K562 (cell line): ENCODE measurements around the gene AMMECR1. TPM values are rescaled to one million over a fixed set of nuclear protein-coding genes. Genes with fewer than 3 reads are reported as not detected.

Experiments used
- CEBPG ChIP-seq, 3 experiments: fragments of 200-800 bp in 1 of 3; sonication (Bioruptor generic) in 1 of 3; sonication (generic) in 1 of 3; formaldehyde crosslinking in 1 of 3; IDR thresholded peaks in 2 of 3; conservative IDR thresholded peaks in 1 of 3; 2 replicates each; pipeline versions ENCODE4 v1.6.1 to v1.8.0; 2016 to 2022; ENCODE audit warnings: missing compliant biosample characterization in 2 of 3, missing genetic modification characterization in 2 of 3, mild to moderate bottlenecking in 1 of 3, missing genetic modification reagents in 1 of 3
- DMBX1 ChIP-seq: fragments of 250-450 bp; sonication (Bioruptor Pico); IDR thresholded peaks from 2 replicates; pipeline ENCODE4 v1.8.0; 2022; ENCODE audit warnings: inconsistent platforms, mild to moderate bottlenecking, moderate library complexity, borderline replicate concordance
- DPF2 ChIP-seq: fragments of 450-650 bp; IDR thresholded peaks from 2 replicates; pipeline ENCODE4 v1.6.1; 2016
- EP300 ChIP-seq: IDR thresholded peaks from 2 replicates; pipeline ENCODE4 v1.6.1; 2012; ENCODE audit warnings: low read length, improper control_type of control experiment
- EZH2 ChIP-seq: IDR thresholded peaks from 2 replicates; pipeline ENCODE4 v1.6.1; 2012; ENCODE audit warnings: low read depth, mild to moderate bottlenecking, inconsistent platforms, low read length, borderline replicate concordance
- FOXK1 ChIP-seq: sonication (generic); formaldehyde crosslinking; IDR thresholded peaks from 2 replicates; pipeline ENCODE4 v1.8.0; 2022; ENCODE audit warnings: missing genetic modification reagents, mild to moderate bottlenecking, borderline replicate concordance
- GATAD2A ChIP-seq: fragments of 450-650 bp; IDR thresholded peaks from 2 replicates; pipeline ENCODE4 v1.6.1; 2017
- JUND ChIP-seq, 2 experiments: IDR thresholded peaks; 2 replicates in 1 of 2; 3 replicates in 1 of 2; pipeline ENCODE4 v1.6.1; 2011; ENCODE audit warnings: borderline replicate concordance in 2 of 2, low read depth in 2 of 2, low read length in 2 of 2, improper control_type of control experiment in 1 of 2, missing biosample characterization in 1 of 2, missing genetic modification characterization in 1 of 2, missing genetic modification reagents in 1 of 2
- KDM4B ChIP-seq, 2 experiments: fragments of 450-650 bp in 1 of 2; sonication (generic) in 1 of 2; IDR thresholded peaks; 2 replicates each; pipeline ENCODE4 v1.6.1; 2016 to 2017; ENCODE audit warnings: borderline replicate concordance in 2 of 2, antibody characterized with exemption in 1 of 2, low read depth in 1 of 2, mild to moderate bottlenecking in 1 of 2
- MAFG ChIP-seq: fragments of 450-650 bp; conservative IDR thresholded peaks from 2 replicates; pipeline ENCODE4 v1.6.1; 2016; ENCODE audit warnings: missing genetic modification characterization, missing compliant biosample characterization
- MAZ ChIP-seq, 2 experiments: fragments of 450-650 bp in 1 of 2; sonication (generic) in 1 of 2; formaldehyde crosslinking; IDR thresholded peaks in 1 of 2; conservative IDR thresholded peaks in 1 of 2; 2 replicates each; pipeline versions ENCODE4 v1.4.0 to v1.5.0; 2020; ENCODE audit warnings: mild to moderate bottlenecking in 1 of 2, missing genetic modification reagents in 1 of 2
- MEF2D ChIP-seq: conservative IDR thresholded peaks from 2 replicates; pipeline ENCODE4 v1.6.1; 2016; ENCODE audit warnings: low read depth, missing genetic modification characterization, missing compliant biosample characterization
- NEUROD1 ChIP-seq: fragments of 150-350 bp; IDR thresholded peaks from 2 replicates; pipeline ENCODE4 v1.6.1; 2014; ENCODE audit warnings: borderline replicate concordance, low read length, low read depth; ENCODE audit not compliant: partially characterized antibody
- NFATC3 ChIP-seq: fragments of 450-650 bp; IDR thresholded peaks from 2 replicates; pipeline ENCODE4 v1.6.1; 2017; ENCODE audit warnings: mild to moderate bottlenecking
- NFE2 ChIP-seq: IDR thresholded peaks from 2 replicates; pipeline ENCODE4 v1.6.1; 2014; ENCODE audit warnings: antibody characterized with exemption, low read depth
- NR2C1 ChIP-seq, 2 experiments: fragments of 450-650 bp; IDR thresholded peaks; 2 replicates each; pipeline ENCODE4 v1.6.1; 2017; ENCODE audit warnings: mild to moderate bottlenecking in 2 of 2, antibody characterized with exemption in 1 of 2, inconsistent platforms in 1 of 2, missing compliant biosample characterization in 1 of 2, missing genetic modification characterization in 1 of 2
- PHF21A ChIP-seq: fragments of 450-650 bp; IDR thresholded peaks from 2 replicates; pipeline ENCODE4 v1.6.1; 2017; ENCODE audit warnings: low read depth, borderline replicate concordance
- RAD21 ChIP-seq, 2 experiments: fragments of 250-450 bp in 1 of 2; fragments of 450-650 bp in 1 of 2; sonication (Bioruptor Pico) in 1 of 2; formaldehyde crosslinking in 1 of 2; IDR thresholded peaks in 1 of 2; conservative IDR thresholded peaks in 1 of 2; 2 replicates each; pipeline versions ENCODE4 v1.4.0 to v1.8.0; 2020 to 2022; ENCODE audit warnings: mild to moderate bottlenecking in 2 of 2, moderate library complexity in 1 of 2
- RAD51 ChIP-seq: fragments of 450-650 bp; IDR thresholded peaks from 2 replicates; pipeline ENCODE4 v1.7.1; 2016; ENCODE audit warnings: low read depth, mild to moderate bottlenecking, borderline replicate concordance
- SAP30 ChIP-seq: fragments of 200-600 bp; sonication (generic); IDR thresholded peaks from 2 replicates; pipeline ENCODE4 v1.6.1; 2012; ENCODE audit warnings: borderline replicate concordance, low read depth, mild to moderate bottlenecking, moderate library complexity, low read length, control low read depth, inconsistent platforms; ENCODE audit not compliant: insufficient read depth, poor library complexity, severe bottlenecking
- SETDB1 ChIP-seq: IDR thresholded peaks from one replicate; pipeline ENCODE4 v1.6.1; 2012; ENCODE audit warnings: low read length, control low read depth, inconsistent platforms
- SMAD4 ChIP-seq: fragments of 250-450 bp; sonication (Bioruptor Pico); conservative IDR thresholded peaks from 2 replicates; pipeline ENCODE4 v1.8.0; 2021; ENCODE audit warnings: inconsistent platforms, mild to moderate bottlenecking, moderate library complexity
- TBL1XR1 ChIP-seq, 2 experiments: IDR thresholded peaks; 2 replicates each; pipeline ENCODE4 v1.6.1; 2012; ENCODE audit warnings: improper control_type of control experiment in 2 of 2, low read length in 2 of 2, mild to moderate bottlenecking in 1 of 2
- TBP ChIP-seq: optimal IDR thresholded peaks from 2 replicates; pipeline ENCODE3; 2011; ENCODE audit warnings: low read depth, low read length, improper control_type of control experiment
- ZC3H8 ChIP-seq: fragments of 450-650 bp; IDR thresholded peaks from 2 replicates; pipeline ENCODE4 v1.6.1; 2017
- ZNF184 ChIP-seq: sonication (generic); formaldehyde crosslinking; IDR thresholded peaks from 2 replicates; pipeline ENCODE4 v1.5.0; 2020; ENCODE audit warnings: missing genetic modification reagents
- ZNF830 ChIP-seq: fragments of 250-450 bp; sonication (Bioruptor Pico); IDR thresholded peaks from 2 replicates; pipeline ENCODE4 v1.5.0; 2021; ENCODE audit warnings: mild to moderate bottlenecking
- polyA plus RNA-seq, 8 experiments: library from polyadenylated mRNA; depleted of rRNA in 4 of 8; stranded (reverse) in 5 of 8; unstranded in 3 of 8; fragments of >200 nt; fragmentation: Nextera tagmentation in 2 of 8; fragmentation: Illumina TruSeq in 1 of 8; extraction: Ambion mirVana in 2 of 8; extraction: Trizol in 1 of 8; gene quantifications; 2 replicates each; pipeline versions ENCODE4 v1.2.1 to v1.2.3, GENCODE V29; 2011 to 2014; ENCODE audit warnings: inconsistent platforms in 1 of 8, missing spikeins in 1 of 8
- total RNA-seq, 7 experiments: library from RNA; depleted of rRNA in 6 of 7; stranded (reverse); fragments of >200 nt in 6 of 7; fragmentation: Illumina TruSeq in 2 of 7; extraction: Trizol in 2 of 7; gene quantifications; 2 replicates each; pipeline versions ENCODE4 v1.2.1 to v1.2.3, GENCODE V29; 2011 to 2021; ENCODE audit warnings: low replicate concordance in 1 of 7
- TF ChIP-seq, protein P1 (sequence below), 2 experiments: fragments of 450-650 bp in 1 of 2; sonication (generic) in 1 of 2; formaldehyde crosslinking in 1 of 2; IDR thresholded peaks in 1 of 2; conservative IDR thresholded peaks in 1 of 2; 2 replicates each; pipeline versions ENCODE4 v1.6.1 to v1.8.1; 2016 to 2023; ENCODE audit warnings: mild to moderate bottlenecking in 2 of 2, moderate library complexity in 2 of 2, inconsistent platforms in 1 of 2, missing genetic modification reagents in 1 of 2
- TF ChIP-seq, protein P2 (sequence below): fragments of 250-450 bp; sonication (Bioruptor Pico); IDR thresholded peaks from 2 replicates; pipeline ENCODE4 v1.9.0; 2021; ENCODE audit warnings: mild to moderate bottlenecking

Gene AMMECR1
- total and polyA plus RNA-seq, 9 of the 15 experiments (the other 6 are each of a cell fraction or from before 2014, with no cell fraction given) = 13.9 to 36.7 (median 23.6) TPM

DNA sequence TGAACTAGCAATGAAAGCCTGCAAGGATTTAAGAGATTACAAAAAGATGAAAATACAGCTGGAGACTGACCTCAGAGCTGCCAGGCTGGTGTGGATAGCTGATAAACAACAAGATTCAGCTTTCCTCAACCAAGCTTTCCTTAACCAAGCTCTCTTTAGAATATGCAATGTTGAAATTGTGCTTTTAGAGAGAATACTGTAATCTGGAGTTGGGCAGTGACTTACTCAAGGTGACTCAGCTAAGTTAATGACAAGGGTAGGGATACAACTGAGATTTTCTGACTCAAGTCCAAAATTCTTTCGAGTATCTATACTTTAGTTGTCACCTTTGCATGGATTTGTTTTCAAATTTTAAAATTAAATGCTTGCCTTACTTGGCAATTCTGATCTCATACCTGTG lies 98.0 kb downstream of the AMMECR1 start (continued):
- TF ChIP-seq SETDB1 (no peak), TBP (no peak), FOXK1 (CRISPR knock-in tag) (no peak), SAP30 (no peak), NFATC3 (no peak), NFE2 (peak; percentile 68), GATAD2A (no peak), EZH2 (no peak), NR2C1 (IDR thresholded peaks at IDR 0.05) (no peak), NR2C1 (tag; IDR thresholded peaks at IDR 0.05) (no peak), SMAD4 (no peak), NEUROD1 (no peak), ZNF184 (CRISPR knock-in tag) (no peak), TBL1XR1 (IDR thresholded peaks at IDR 0.05; ENCODE audit: low read length in 2 of 2) (no peak), JUND (IDR thresholded peaks at IDR 0.05; ENCODE audit: borderline replicate concordance, low read depth, low read length) (peak; percentile 16; the same call in 1 of the 2 replicates), JUND (tag; IDR thresholded peaks at IDR 0.05; ENCODE audit: borderline replicate concordance, low read depth, low read length) (no peak), ZNF830 (no peak), KDM4B (IDR thresholded peaks at IDR 0.05; ENCODE audit: borderline replicate concordance in 2 of 2, low read depth in 1 of 2) (no peak), MAZ (CRISPR knock-in tag; conservative IDR thresholded peaks at IDR 0.05 in 1 of 2, IDR thresholded peaks at IDR 0.05 in 1 of 2) (no peak), DPF2 (no peak), EP300 (no peak), ZC3H8 (no peak), PHF21A (peak; percentile 49; the same call in 1 of the 2 replicates), DMBX1 (CRISPR knock-in tag) (no peak), RAD21 (CRISPR knock-in tag; conservative IDR thresholded peaks at IDR 0.05 in 1 of 2, IDR thresholded peaks at IDR 0.05 in 1 of 2) (no peak), RAD51 (no peak), MEF2D (tag) (no peak), CEBPG (CRISPR knock-in tag; IDR thresholded peaks at IDR 0.05) (no peak), CEBPG (tag; conservative IDR thresholded peaks at IDR 0.05 in 1 of 2, IDR thresholded peaks at IDR 0.05 in 1 of 2) (no peak), MAFG (peak; percentile 35; the same call in 1 of the 2 replicates)
- TF ChIP-seq, protein P1, sequence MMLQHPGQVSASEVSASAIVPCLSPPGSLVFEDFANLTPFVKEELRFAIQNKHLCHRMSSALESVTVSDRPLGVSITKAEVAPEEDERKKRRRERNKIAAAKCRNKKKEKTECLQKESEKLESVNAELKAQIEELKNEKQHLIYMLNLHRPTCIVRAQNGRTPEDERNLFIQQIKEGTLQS (IDR thresholded peaks at IDR 0.05) = peak; percentile 23; the same call in 1 of the 2 replicates
- TF ChIP-seq, protein P1 (CRISPR knock-in tag; conservative IDR thresholded peaks at IDR 0.05) = no peak
- TF ChIP-seq, protein P2, sequence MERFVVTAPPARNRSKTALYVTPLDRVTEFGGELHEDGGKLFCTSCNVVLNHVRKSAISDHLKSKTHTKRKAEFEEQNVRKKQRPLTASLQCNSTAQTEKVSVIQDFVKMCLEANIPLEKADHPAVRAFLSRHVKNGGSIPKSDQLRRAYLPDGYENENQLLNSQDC = no peak
